K562 (cell line): ENCODE measurements around the gene KNSTRN. TPM values are rescaled to one million over a fixed set of nuclear protein-coding genes. Genes with fewer than 3 reads are reported as not detected.

Experiments used
- BACH1 ChIP-seq: fragments of 200-800 bp; sonication (Bioruptor generic); IDR thresholded peaks from 2 replicates; pipeline ENCODE4 v1.6.1; 2016; ENCODE audit warnings: missing genetic modification characterization, missing compliant biosample characterization
- BHLHE40 ChIP-seq: IDR thresholded peaks from 2 replicates; pipeline ENCODE4 v1.6.1; 2011; ENCODE audit warnings: low read length, improper control_type of control experiment
- CTBP1 ChIP-seq: fragments of 450-650 bp; IDR thresholded peaks from 2 replicates; pipeline ENCODE4 v1.6.1; 2016; ENCODE audit warnings: borderline replicate concordance
- DACH1 ChIP-seq: fragments of 450-650 bp; IDR thresholded peaks from 2 replicates; pipeline ENCODE4 v1.6.1; 2018; ENCODE audit not compliant: partially characterized antibody
- DMBX1 ChIP-seq: fragments of 250-450 bp; sonication (Bioruptor Pico); IDR thresholded peaks from 2 replicates; pipeline ENCODE4 v1.8.0; 2022; ENCODE audit warnings: inconsistent platforms, mild to moderate bottlenecking, moderate library complexity, borderline replicate concordance
- ELF2 ChIP-seq: fragments of 250-450 bp; sonication (Bioruptor Pico); IDR thresholded peaks from 2 replicates; pipeline ENCODE4 v1.5.0; 2021; ENCODE audit warnings: mild to moderate bottlenecking
- FOXA3 ChIP-seq, 2 experiments: fragments of 450-650 bp in 1 of 2; sonication (generic) in 1 of 2; formaldehyde crosslinking; IDR thresholded peaks in 1 of 2; conservative IDR thresholded peaks in 1 of 2; 2 replicates each; pipeline versions ENCODE4 v1.4.0 to v1.8.0; 2020 to 2022; ENCODE audit warnings: mild to moderate bottlenecking in 2 of 2, missing genetic modification reagents in 1 of 2
- GATAD2A ChIP-seq: fragments of 450-650 bp; IDR thresholded peaks from 2 replicates; pipeline ENCODE4 v1.6.1; 2017
- MAFF ChIP-seq: IDR thresholded peaks from 2 replicates; pipeline ENCODE4 v1.6.1; 2012; ENCODE audit warnings: low read length, improper control_type of control experiment
- NFYB ChIP-seq: IDR thresholded peaks from 2 replicates; pipeline ENCODE4 v1.6.1; 2011; ENCODE audit warnings: mild to moderate bottlenecking, moderate library complexity; ENCODE audit not compliant: insufficient read length; ENCODE audit errors: extremely low read depth
- RBFOX2 ChIP-seq: fragments of 200-400 bp; formaldehyde crosslinking; IDR thresholded peaks from 2 replicates; pipeline ENCODE4 v1.6.1; 2017; ENCODE audit warnings: low read depth, mild to moderate bottlenecking, low read length, moderate library complexity
- RBM25 ChIP-seq: fragments of 200-400 bp; formaldehyde crosslinking; IDR thresholded peaks from 2 replicates; pipeline ENCODE4 v1.6.1; 2018; ENCODE audit warnings: low read length, low read depth, moderate library complexity; ENCODE audit not compliant: severe bottlenecking
- SAP30 ChIP-seq: fragments of 200-600 bp; sonication (generic); IDR thresholded peaks from 2 replicates; pipeline ENCODE4 v1.6.1; 2012; ENCODE audit warnings: borderline replicate concordance, low read depth, mild to moderate bottlenecking, moderate library complexity, low read length, control low read depth, inconsistent platforms; ENCODE audit not compliant: insufficient read depth, poor library complexity, severe bottlenecking
- SMARCE1 ChIP-seq: fragments of 450-650 bp; IDR thresholded peaks from 2 replicates; pipeline ENCODE4 v1.7.1; 2016; ENCODE audit warnings: mild to moderate bottlenecking
- ZBTB7A ChIP-seq: IDR thresholded peaks from 2 replicates; pipeline ENCODE4 v1.6.1; 2011; ENCODE audit warnings: low read depth, mild to moderate bottlenecking, low read length, moderate library complexity, borderline replicate concordance; ENCODE audit not compliant: control insufficient read depth
- ZNF165 ChIP-seq: fragments of 250-450 bp; sonication (Bioruptor Pico); IDR thresholded peaks from 2 replicates; pipeline ENCODE4 v1.4.0; 2020; ENCODE audit warnings: borderline replicate concordance
- ZNF274 ChIP-seq: IDR thresholded peaks from 2 replicates; pipeline ENCODE4 v1.6.1; 2011; ENCODE audit warnings: low read depth, mild to moderate bottlenecking, low read length, moderate library complexity, borderline replicate concordance
- polyA plus RNA-seq, 8 experiments: library from polyadenylated mRNA; depleted of rRNA in 4 of 8; stranded (reverse) in 5 of 8; unstranded in 3 of 8; fragments of >200 nt; fragmentation: Nextera tagmentation in 2 of 8; fragmentation: Illumina TruSeq in 1 of 8; extraction: Ambion mirVana in 2 of 8; extraction: Trizol in 1 of 8; gene quantifications; 2 replicates each; pipeline versions ENCODE4 v1.2.1 to v1.2.3, GENCODE V29; 2011 to 2014; ENCODE audit warnings: inconsistent platforms in 1 of 8, missing spikeins in 1 of 8
- total RNA-seq, 7 experiments: library from RNA; depleted of rRNA in 6 of 7; stranded (reverse); fragments of >200 nt in 6 of 7; fragmentation: Illumina TruSeq in 2 of 7; extraction: Trizol in 2 of 7; gene quantifications; 2 replicates each; pipeline versions ENCODE4 v1.2.1 to v1.2.3, GENCODE V29; 2011 to 2021; ENCODE audit warnings: low replicate concordance in 1 of 7
- TF ChIP-seq, protein P1 (sequence below): IDR thresholded peaks from 3 replicates; pipeline ENCODE4 v1.6.1; 2011; ENCODE audit warnings: borderline replicate concordance, mild to moderate bottlenecking; ENCODE audit not compliant: insufficient read length, insufficient read depth
- TF ChIP-seq, protein P2 (sequence below): sonication (generic); formaldehyde crosslinking; IDR thresholded peaks from 2 replicates; pipeline ENCODE4 v1.8.0; 2022; ENCODE audit warnings: mild to moderate bottlenecking, missing genetic modification reagents
- TF ChIP-seq, protein P3 (sequence below): sonication (generic); formaldehyde crosslinking; IDR thresholded peaks from 2 replicates; pipeline ENCODE4 v1.8.0; 2022; ENCODE audit warnings: mild to moderate bottlenecking, low read depth, missing genetic modification reagents
- TF ChIP-seq, protein P4 (sequence below), 2 experiments: fragments of 450-650 bp in 1 of 2; IDR thresholded peaks; 2 replicates each; pipeline ENCODE4 v1.6.1; 2011 to 2017; ENCODE audit warnings: low read depth in 2 of 2, antibody characterized with exemption in 1 of 2, borderline replicate concordance in 1 of 2, low read length in 1 of 2, mild to moderate bottlenecking in 1 of 2, mixed read lengths in 1 of 2; ENCODE audit not compliant: control insufficient read depth in 1 of 2

KNSTRN gene
- total and polyA plus RNA-seq, 9 of the 15 experiments (the other 6 are each of a cell fraction or from before 2014, with no cell fraction given) = 48.7 to 88.2 (median 66.3) TPM

DNA sequence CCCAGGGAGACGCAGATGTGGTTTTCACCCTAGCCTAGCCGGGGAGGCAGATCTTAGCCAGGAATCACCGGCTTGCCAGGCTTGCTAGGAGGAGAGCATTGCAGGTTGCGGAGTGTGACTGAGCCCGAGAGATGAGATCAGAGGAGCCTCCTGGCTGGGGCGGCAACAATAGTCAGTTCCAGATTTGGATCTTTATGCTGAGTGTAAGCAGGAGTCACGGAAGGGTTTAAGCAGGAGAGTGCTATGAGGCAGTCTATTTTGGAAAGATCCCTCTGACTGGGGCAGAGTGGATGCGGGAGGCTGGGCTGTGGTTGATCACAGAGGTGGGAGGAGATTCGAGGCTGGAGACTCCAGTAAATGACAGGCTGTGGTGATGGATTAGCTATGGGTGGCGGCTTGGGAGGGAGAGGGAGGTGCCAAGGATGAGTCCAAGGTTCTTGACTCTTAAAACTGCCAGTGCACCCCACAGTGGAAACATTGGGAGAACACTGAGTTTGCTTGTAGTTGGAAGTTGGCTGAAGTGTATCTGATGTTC, 47.8 kb downstream of the KNSTRN start (continued):
- TF ChIP-seq, protein P1, sequence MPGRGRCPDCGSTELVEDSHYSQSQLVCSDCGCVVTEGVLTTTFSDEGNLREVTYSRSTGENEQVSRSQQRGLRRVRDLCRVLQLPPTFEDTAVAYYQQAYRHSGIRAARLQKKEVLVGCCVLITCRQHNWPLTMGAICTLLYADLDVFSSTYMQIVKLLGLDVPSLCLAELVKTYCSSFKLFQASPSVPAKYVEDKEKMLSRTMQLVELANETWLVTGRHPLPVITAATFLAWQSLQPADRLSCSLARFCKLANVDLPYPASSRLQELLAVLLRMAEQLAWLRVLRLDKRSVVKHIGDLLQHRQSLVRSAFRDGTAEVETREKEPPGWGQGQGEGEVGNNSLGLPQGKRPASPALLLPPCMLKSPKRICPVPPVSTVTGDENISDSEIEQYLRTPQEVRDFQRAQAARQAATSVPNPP = no peak
- TF ChIP-seq ELF2 = no peak
- no peak for TF ChIP-seq FOXA3 (CRISPR knock-in tag; conservative IDR thresholded peaks at IDR 0.05 in 1 of 2, IDR thresholded peaks at IDR 0.05 in 1 of 2)
- TF ChIP-seq, protein P2, sequence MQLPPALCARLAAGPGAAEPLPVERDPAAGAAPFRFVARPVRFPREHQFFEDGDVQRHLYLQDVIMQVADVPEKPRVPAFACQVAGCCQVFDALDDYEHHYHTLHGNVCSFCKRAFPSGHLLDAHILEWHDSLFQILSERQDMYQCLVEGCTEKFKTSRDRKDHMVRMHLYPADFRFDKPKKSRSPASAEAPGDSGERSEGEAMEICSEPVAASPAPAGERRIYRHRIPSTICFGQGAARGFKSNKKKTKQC (CRISPR knock-in tag) = no peak
- TF ChIP-seq GATAD2A = no peak
- TF ChIP-seq NFYB = no peak
- TF ChIP-seq ZNF274 = no peak
- no peak for TF ChIP-seq BHLHE40
- no peak for TF ChIP-seq DMBX1 (CRISPR knock-in tag)
- no peak for TF ChIP-seq BACH1 (tag)
- no peak for TF ChIP-seq ZBTB7A
- TF ChIP-seq SAP30 = no peak
- TF ChIP-seq MAFF = no peak
- TF ChIP-seq, protein P3, sequence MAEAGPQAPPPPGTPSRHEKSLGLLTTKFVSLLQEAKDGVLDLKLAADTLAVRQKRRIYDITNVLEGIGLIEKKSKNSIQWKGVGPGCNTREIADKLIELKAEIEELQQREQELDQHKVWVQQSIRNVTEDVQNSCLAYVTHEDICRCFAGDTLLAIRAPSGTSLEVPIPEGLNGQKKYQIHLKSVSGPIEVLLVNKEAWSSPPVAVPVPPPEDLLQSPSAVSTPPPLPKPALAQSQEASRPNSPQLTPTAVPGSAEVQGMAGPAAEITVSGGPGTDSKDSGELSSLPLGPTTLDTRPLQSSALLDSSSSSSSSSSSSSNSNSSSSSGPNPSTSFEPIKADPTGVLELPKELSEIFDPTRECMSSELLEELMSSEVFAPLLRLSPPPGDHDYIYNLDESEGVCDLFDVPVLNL (CRISPR knock-in tag) = no peak
- TF ChIP-seq DACH1 = no peak
- TF ChIP-seq SMARCE1 = peak; percentile 59; the same call in 1 of the 2 replicates
- TF ChIP-seq RBM25 = no peak
- no peak for TF ChIP-seq RBFOX2
- peak; percentile 64; the same call in 1 of the 2 replicates for TF ChIP-seq CTBP1
- TF ChIP-seq, protein P4, sequence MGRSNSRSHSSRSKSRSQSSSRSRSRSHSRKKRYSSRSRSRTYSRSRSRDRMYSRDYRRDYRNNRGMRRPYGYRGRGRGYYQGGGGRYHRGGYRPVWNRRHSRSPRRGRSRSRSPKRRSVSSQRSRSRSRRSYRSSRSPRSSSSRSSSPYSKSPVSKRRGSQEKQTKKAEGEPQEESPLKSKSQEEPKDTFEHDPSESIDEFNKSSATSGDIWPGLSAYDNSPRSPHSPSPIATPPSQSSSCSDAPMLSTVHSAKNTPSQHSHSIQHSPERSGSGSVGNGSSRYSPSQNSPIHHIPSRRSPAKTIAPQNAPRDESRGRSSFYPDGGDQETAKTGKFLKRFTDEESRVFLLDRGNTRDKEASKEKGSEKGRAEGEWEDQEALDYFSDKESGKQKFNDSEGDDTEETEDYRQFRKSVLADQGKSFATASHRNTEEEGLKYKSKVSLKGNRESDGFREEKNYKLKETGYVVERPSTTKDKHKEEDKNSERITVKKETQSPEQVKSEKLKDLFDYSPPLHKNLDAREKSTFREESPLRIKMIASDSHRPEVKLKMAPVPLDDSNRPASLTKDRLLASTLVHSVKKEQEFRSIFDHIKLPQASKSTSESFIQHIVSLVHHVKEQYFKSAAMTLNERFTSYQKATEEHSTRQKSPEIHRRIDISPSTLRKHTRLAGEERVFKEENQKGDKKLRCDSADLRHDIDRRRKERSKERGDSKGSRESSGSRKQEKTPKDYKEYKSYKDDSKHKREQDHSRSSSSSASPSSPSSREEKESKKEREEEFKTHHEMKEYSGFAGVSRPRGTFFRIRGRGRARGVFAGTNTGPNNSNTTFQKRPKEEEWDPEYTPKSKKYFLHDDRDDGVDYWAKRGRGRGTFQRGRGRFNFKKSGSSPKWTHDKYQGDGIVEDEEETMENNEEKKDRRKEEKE (IDR thresholded peaks at IDR 0.05; ENCODE audit: borderline replicate concordance in 1 of 2, control insufficient read depth in 1 of 2, low read depth in 2 of 2, low read length in 1 of 2) = no peak
- no peak for TF ChIP-seq ZNF165 (CRISPR knock-in tag)
